Renal pelvis (tissue), 4 donors: ENCODE measurements around the gene PHF20. TPM values are rescaled to one million over a fixed set of nuclear protein-coding genes. Genes with fewer than 3 reads are reported as not detected.
A peak's percentile ranks its signal among the peaks of the same experiment; 100 is the strongest.
"Not testable (repeated sequence)": the region's sequence is repeated elsewhere in the genome, so short reads cannot be mapped to it uniquely, and the experiment has no call there.

Experiments
- DNase-seq: peaks from one replicate; pipeline ENCODE4 v3.0.0-alpha.2; 2013
- polyA plus RNA-seq, 3 donors: library from polyadenylated mRNA; unstranded; fragments of 120-200 nt; gene quantifications; one replicate each; pipeline ENCODE4 v1.2.1, GENCODE V29; 2013; ENCODE audit not compliant: insufficient read length in 3 of 3

PHF20 gene
- polyA plus RNA-seq, 3 donors, result 30.2 to 34.8 (median 32.2) TPM

- DNase-seq, result no peak
Measured at GRCh38 chr20:35909796-35910195, 138.0 kb downstream of the PHF20 start.

GRCh38 chr20:35910254-35910653, 138.4 kb downstream of the PHF20 start:
- DNase-seq, result no peak

- no peak for DNase-seq
Measured at GRCh38 chr20:35912881-35913280, 141.1 kb downstream of the PHF20 start.

- no peak for DNase-seq
Measured at GRCh38 chr20:35917077-35917476, 145.3 kb downstream of the PHF20 start.

GRCh38 chr20:35918021-35918420, 146.2 kb downstream of the PHF20 start:
- DNase-seq, result no peak

- DNase-seq, result no peak
Measured at GRCh38 chr20:35920523-35920922, 148.7 kb downstream of the PHF20 start.

GRCh38 chr20:35929301-35929700, 157.5 kb downstream of the PHF20 start:
- DNase-seq, result no peak

GRCh38 chr20:35934050-35934449, 162.2 kb downstream of the PHF20 start:
- DNase-seq, result no peak

- no peak for DNase-seq
Measured at GRCh38 chr20:35939264-35939663, 167.4 kb downstream of the PHF20 start.

GRCh38 chr20:35941620-35942019, 169.8 kb downstream of the PHF20 start:
- no peak for DNase-seq

GRCh38 chr20:35942243-35942642, 170.4 kb downstream of the PHF20 start:
- DNase-seq, result no peak

- no peak for DNase-seq
Measured at GRCh38 chr20:35947489-35947888, 175.7 kb downstream of the PHF20 start.

GRCh38 chr20:35947907-35948306, 176.1 kb downstream of the PHF20 start:
- DNase-seq, result no peak

GRCh38 chr20:35950093-35950492, 178.3 kb downstream of the PHF20 start:
- DNase-seq, result no peak

- not testable (repeated sequence) for DNase-seq
Measured at GRCh38 chr20:35952080-35952479, 180.3 kb downstream of the PHF20 start.

GRCh38 chr20:35952480-35953386, 180.9 kb downstream of the PHF20 start:
- DNase-seq, result no peak

- DNase-seq, result peak; percentile 31
Measured at GRCh38 chr20:35953387-35954199, 181.8 kb downstream of the PHF20 start.

GRCh38 chr20:35954200-35954906, 182.5 kb downstream of the PHF20 start, which contains the start of gene SCAND1:
TSS of gene SCAND1 (minus strand) at chr20:35954502. CDS start at chr20:35954284, 218 bp downstream.
- peak; percentile 98 for DNase-seq

GRCh38 chr20:35954907-35955251, 183.1 kb downstream of the PHF20 start:
- DNase-seq, result no peak

- no peak for DNase-seq
Measured at GRCh38 chr20:35956616-35957015, 184.8 kb downstream of the PHF20 start.

- not testable (repeated sequence) for DNase-seq
Measured at GRCh38 chr20:35959291-35959690, 187.5 kb downstream of the PHF20 start.

GRCh38 chr20:35963878-35964277, 192.1 kb downstream of the PHF20 start:
- DNase-seq, result no peak
